Fibroblast of peridontal ligament (primary cell): Measurements from ENCODE around the gene AXIN1.
"Not testable (repeated sequence)": the region's sequence is repeated elsewhere in the genome, so short reads cannot be mapped to it uniquely, and the experiment has no call there.

ENCODE experiments used
- DNase-seq: peaks from one replicate; pipeline ENCODE4 v3.0.0-alpha.2; 2010; ENCODE audit errors: extremely low read depth

The AXIN1 gene

GRCh38 chr16:381789-382717 lies 29.5 kb upstream of the AXIN1 start, which contains the start of gene PGAP6:
PGAP6 (minus strand) TSS chr16:381978; CDS start chr16:381821, 157 bp downstream.
- DNase-seq: no peak

GRCh38 chr16:381012-381788 lies 28.7 kb upstream of the AXIN1 start:
- no peak for DNase-seq

- no peak for DNase-seq
Measured at GRCh38 chr16:380762-381011, 28.2 kb upstream of the AXIN1 start.

GRCh38 chr16:379961-380761 lies 27.6 kb upstream of the AXIN1 start:
- DNase-seq: no peak

- DNase-seq: no peak
Measured at GRCh38 chr16:379183-379960, 26.8 kb upstream of the AXIN1 start.

- DNase-seq: no peak
Measured at GRCh38 chr16:378821-379182, 26.3 kb upstream of the AXIN1 start.

- not testable (repeated sequence) for DNase-seq
Measured at GRCh38 chr16:378113-378820, 25.7 kb upstream of the AXIN1 start.

GRCh38 chr16:377419-377951 lies 25.0 kb upstream of the AXIN1 start:
- DNase-seq: no peak

- no peak for DNase-seq
Measured at GRCh38 chr16:376817-377418, 24.4 kb upstream of the AXIN1 start.

- no peak for DNase-seq
Measured at GRCh38 chr16:375927-376816, 23.6 kb upstream of the AXIN1 start.

GRCh38 chr16:375212-375611 lies 22.7 kb upstream of the AXIN1 start:
- DNase-seq: no peak

- DNase-seq: no peak
Measured at GRCh38 chr16:374616-374926, 22.0 kb upstream of the AXIN1 start.

GRCh38 chr16:373848-374615 lies 21.5 kb upstream of the AXIN1 start:
- no peak for DNase-seq

- DNase-seq: no peak
Measured at GRCh38 chr16:373020-373598, 20.6 kb upstream of the AXIN1 start.

GRCh38 chr16:372302-372983 lies 19.9 kb upstream of the AXIN1 start:
- no peak for DNase-seq

GRCh38 chr16:371515-372301 lies 19.2 kb upstream of the AXIN1 start:
- no peak for DNase-seq

GRCh38 chr16:370979-371514 lies 18.5 kb upstream of the AXIN1 start:
- DNase-seq: no peak
